OCI-LY1 (cell line): Measurements from ENCODE around the gene PDE2A.
"Not testable (repeated sequence)": the region's sequence is repeated elsewhere in the genome, so short reads cannot be mapped to it uniquely, and the experiment has no call there.

ENCODE experiments used
- H2AFZ ChIP-seq: fragments of 200-600 bp; sonication (generic), shearing (Covaris generic); 2 replicates; pipeline ENCODE4 v1.6.0; 2014; ENCODE audit warnings: antibody characterized with exemption, mild to moderate bottlenecking, low read length
- H3F3A ChIP-seq: fragments of 200-600 bp; sonication (generic), shearing (Covaris generic); 2 replicates; pipeline ENCODE4 v1.6.0; 2014; ENCODE audit warnings: mild to moderate bottlenecking, antibody characterized with exemption, low read length, moderate library complexity; ENCODE audit not compliant: insufficient read depth
- H3K27ac ChIP-seq: fragments of 200-600 bp; sonication (generic); 2 replicates; pipeline ENCODE4 v1.5.1; 2014; ENCODE audit warnings: low read length, mixed run types, mild to moderate bottlenecking, low read depth; ENCODE audit not compliant: poor library complexity, severe bottlenecking
- H3K27me3 ChIP-seq: fragments of 200-600 bp; sonication (generic); 2 replicates; pipeline ENCODE4 v1.6.0; 2014; ENCODE audit warnings: antibody characterized with exemption, mild to moderate bottlenecking, low read length, moderate library complexity; ENCODE audit not compliant: insufficient read depth
- H3K36me3 ChIP-seq: fragments of 200-600 bp; sonication (generic); 2 replicates; pipeline ENCODE4 v1.6.1; 2014; ENCODE audit warnings: mild to moderate bottlenecking, antibody characterized with exemption, low read length, moderate library complexity, mixed read lengths; ENCODE audit not compliant: insufficient read depth
- H3K4me1 ChIP-seq: fragments of 200-600 bp; sonication (generic); 2 replicates; pipeline ENCODE4 v1.5.1; 2014; ENCODE audit warnings: mild to moderate bottlenecking, low read length, moderate library complexity; ENCODE audit not compliant: insufficient read depth, severe bottlenecking
- H3K4me2 ChIP-seq: fragments of 200-600 bp; sonication (generic), shearing (Covaris generic); 2 replicates; pipeline ENCODE4 v1.6.1; 2014; ENCODE audit warnings: low read length
- H3K4me3 ChIP-seq: fragments of 200-600 bp; sonication (generic); 2 replicates; pipeline ENCODE4 v1.5.1; 2014; ENCODE audit warnings: low read length, low read depth, mild to moderate bottlenecking, mixed read lengths; ENCODE audit not compliant: poor library complexity, severe bottlenecking
- H3K79me2 ChIP-seq: fragments of 200-600 bp; shearing (Covaris generic); 2 replicates; pipeline ENCODE4 v1.6.1; 2016; ENCODE audit warnings: mixed run types, low read length, mixed read lengths; ENCODE audit not compliant: insufficient read depth
- H3K9ac ChIP-seq: fragments of 200-600 bp; sonication (generic), shearing (Covaris generic); 2 replicates; pipeline ENCODE4 v1.6.1; 2014; ENCODE audit warnings: mild to moderate bottlenecking, low read length, mixed read lengths
- H3K9me2 ChIP-seq: fragments of 200-600 bp; sonication (generic), shearing (Covaris generic); 2 replicates; pipeline ENCODE4 v1.6.1; 2014; ENCODE audit warnings: low read depth, mild to moderate bottlenecking, low read length, mixed read lengths
- H3K9me3 ChIP-seq: fragments of 200-600 bp; shearing (Covaris generic); 2 replicates; pipeline ENCODE4 v1.6.1; 2014; ENCODE audit warnings: low read length, mixed read lengths
- H4K20me1 ChIP-seq: fragments of 200-600 bp; sonication (generic), shearing (Covaris generic); 2 replicates; pipeline ENCODE4 v1.6.0; 2016; ENCODE audit warnings: mild to moderate bottlenecking, low read length; ENCODE audit not compliant: insufficient read depth
- EZH2 ChIP-seq: fragments of 200-600 bp; sonication (generic), shearing (Covaris generic); IDR thresholded peaks from 2 replicates; pipeline ENCODE4 v1.8.0; 2017; ENCODE audit warnings: borderline replicate concordance, mixed run types, mild to moderate bottlenecking, antibody characterized with exemption, low read length, moderate library complexity, mixed read lengths
- TF ChIP-seq, protein P1 (sequence below): fragments of 200-600 bp; sonication (generic), shearing (Covaris generic); IDR thresholded peaks from 2 replicates; pipeline ENCODE4 v1.5.1; 2017; ENCODE audit warnings: mild to moderate bottlenecking, antibody characterized with exemption, low read length, moderate library complexity, mixed read lengths

The PDE2A gene

DNA sequence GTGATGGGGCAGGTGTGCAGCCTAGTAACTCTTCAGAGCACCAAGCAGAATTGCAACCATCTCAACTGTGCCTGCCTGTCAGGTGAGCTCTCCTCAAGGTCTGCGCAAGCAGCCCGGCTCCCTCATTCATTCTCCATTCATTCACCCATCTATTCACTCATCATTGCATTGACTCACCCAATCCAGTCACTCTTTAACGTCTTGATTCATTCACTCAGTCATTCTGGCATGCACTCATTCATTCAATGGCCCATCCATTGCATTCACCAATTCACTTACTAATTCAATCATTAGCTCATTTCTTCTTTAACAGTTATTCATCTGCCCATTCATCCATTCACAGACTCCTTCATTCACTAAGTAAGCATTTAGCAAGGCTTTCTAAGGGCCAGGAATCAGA, 111.8 kb downstream of the PDE2A start:
- Histone ChIP-seq H3K4me2 (no peak overlapping the region), H3K79me2 (no peaks in the 10 kb centered on the region), H3K27me3 (0 out of 2 replicates have a peak, but pooled peaks cover under 1% of the 10 kb centered on the region), H3K4me1 (no peaks in the 10 kb centered on the region), H2AFZ (no peak overlapping the region), H3K27ac (no peak overlapping the region), H3K36me3 (no peaks in the 10 kb centered on the region), H3K9me3 (no peaks in the 10 kb centered on the region), H3K9ac (no peak overlapping the region), H3K4me3 (no peak overlapping the region), H3K9me2 (no peaks in the 10 kb centered on the region), H4K20me1 (no peaks in the 10 kb centered on the region), H3F3A (no peaks in the 10 kb centered on the region)
- no peak for TF ChIP-seq EZH2
- TF ChIP-seq, protein P1, sequence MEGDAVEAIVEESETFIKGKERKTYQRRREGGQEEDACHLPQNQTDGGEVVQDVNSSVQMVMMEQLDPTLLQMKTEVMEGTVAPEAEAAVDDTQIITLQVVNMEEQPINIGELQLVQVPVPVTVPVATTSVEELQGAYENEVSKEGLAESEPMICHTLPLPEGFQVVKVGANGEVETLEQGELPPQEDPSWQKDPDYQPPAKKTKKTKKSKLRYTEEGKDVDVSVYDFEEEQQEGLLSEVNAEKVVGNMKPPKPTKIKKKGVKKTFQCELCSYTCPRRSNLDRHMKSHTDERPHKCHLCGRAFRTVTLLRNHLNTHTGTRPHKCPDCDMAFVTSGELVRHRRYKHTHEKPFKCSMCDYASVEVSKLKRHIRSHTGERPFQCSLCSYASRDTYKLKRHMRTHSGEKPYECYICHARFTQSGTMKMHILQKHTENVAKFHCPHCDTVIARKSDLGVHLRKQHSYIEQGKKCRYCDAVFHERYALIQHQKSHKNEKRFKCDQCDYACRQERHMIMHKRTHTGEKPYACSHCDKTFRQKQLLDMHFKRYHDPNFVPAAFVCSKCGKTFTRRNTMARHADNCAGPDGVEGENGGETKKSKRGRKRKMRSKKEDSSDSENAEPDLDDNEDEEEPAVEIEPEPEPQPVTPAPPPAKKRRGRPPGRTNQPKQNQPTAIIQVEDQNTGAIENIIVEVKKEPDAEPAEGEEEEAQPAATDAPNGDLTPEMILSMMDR: no peak

DNA sequence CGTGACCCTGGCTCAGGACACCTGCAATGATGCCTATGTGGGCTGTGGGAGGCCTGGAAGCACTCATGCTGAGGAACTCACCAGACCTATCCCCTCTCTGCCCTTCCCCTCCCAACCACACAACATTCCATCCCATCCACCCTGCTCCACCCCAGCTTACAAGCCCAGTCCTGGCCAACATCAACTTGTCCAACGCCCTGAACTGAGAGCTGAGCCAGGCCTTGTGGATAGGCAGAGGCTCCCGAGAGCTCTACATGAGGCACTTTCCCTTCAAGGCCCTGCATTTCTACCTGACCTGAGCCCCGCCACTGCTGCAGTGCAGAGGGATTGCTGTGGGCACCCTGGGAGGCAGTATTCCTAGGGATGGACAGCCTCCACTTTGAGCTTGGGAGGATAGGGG, 112.4 kb downstream of the PDE2A start:
- Histone ChIP-seq H2AFZ (no peak overlapping the region), H3K4me1 (no peaks in the 10 kb centered on the region), H3K9me2 (no peaks in the 10 kb centered on the region), H3K9ac (no peak overlapping the region), H3K79me2 (no peaks in the 10 kb centered on the region), H3K4me2 (no peak overlapping the region), H3K4me3 (no peak overlapping the region), H3K27me3 (0 out of 2 replicates have a peak, but pooled peaks cover 5% of the 10 kb centered on the region), H4K20me1 (no peaks in the 10 kb centered on the region), H3K27ac (no peak overlapping the region), H3F3A (no peaks in the 10 kb centered on the region), H3K36me3 (no peaks in the 10 kb centered on the region), H3K9me3 (no peaks in the 10 kb centered on the region)
- no peak for TF ChIP-seq EZH2
- TF ChIP-seq, protein P1: no peak

DNA sequence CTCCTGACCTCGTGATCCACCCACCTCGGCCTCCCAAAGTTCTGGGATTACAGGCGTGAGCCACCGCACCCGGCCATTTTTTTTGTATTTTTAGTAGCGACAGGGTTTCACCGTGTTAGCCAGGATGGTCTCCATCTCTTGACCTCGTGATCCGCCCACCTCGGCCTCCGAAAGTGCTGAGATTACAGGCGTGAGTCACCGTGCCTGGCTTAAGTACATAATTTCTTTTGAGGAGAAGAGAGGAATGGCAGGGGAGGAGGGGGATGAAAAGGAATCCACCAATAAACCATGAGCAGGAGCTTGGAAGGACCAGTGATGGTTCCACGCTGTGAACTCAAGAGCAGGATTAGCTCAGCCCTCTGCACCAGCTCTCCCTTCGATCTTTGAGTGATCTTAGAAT, 113.4 kb downstream of the PDE2A start:
- not testable (repeated sequence) for H3K27ac ChIP-seq, H3K4me3 ChIP-seq, H3K9me2 ChIP-seq, H3K4me2 ChIP-seq, H3K4me1 ChIP-seq, H3K9ac ChIP-seq, H3K9me3 ChIP-seq, H4K20me1 ChIP-seq, H3K79me2 ChIP-seq, H3K27me3 ChIP-seq, H3K36me3 ChIP-seq, H2AFZ ChIP-seq, H3F3A ChIP-seq

DNA sequence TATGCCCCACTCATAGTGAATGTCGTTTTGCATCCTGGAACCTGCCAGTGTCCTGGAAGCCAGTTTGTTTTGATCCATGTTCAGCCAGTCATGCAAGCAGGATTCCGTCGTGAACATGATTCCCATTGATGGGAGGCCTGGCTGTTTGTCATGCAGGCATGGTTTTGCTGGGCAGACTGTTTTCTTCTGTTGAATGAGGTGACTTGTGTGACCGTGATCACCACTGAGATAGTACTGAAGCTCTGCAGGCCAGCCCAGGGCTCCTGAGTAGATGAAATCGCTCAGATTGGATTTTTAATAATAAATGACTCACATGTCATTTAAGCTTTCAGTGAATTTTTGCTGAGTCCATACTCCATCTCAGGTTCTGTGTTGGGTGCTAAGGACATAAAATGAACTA, 117.8 kb downstream of the PDE2A start:
- Histone ChIP-seq H3K36me3 (no peaks in the 10 kb centered on the region), H3K9ac (no peak overlapping the region), H3K79me2 (no peaks in the 10 kb centered on the region), H4K20me1 (no peaks in the 10 kb centered on the region), H3K4me2 (no peak overlapping the region), H3K9me3 (no peaks in the 10 kb centered on the region), H3K4me1 (no peaks in the 10 kb centered on the region), H3K27me3 (0 out of 2 replicates have a peak, but pooled peaks cover 5% of the 10 kb centered on the region), H3K27ac (no peak overlapping the region), H3K4me3 (no peak overlapping the region), H3F3A (no peaks in the 10 kb centered on the region), H3K9me2 (no peaks in the 10 kb centered on the region), H2AFZ (no peak overlapping the region)
- TF ChIP-seq EZH2: no peak

DNA sequence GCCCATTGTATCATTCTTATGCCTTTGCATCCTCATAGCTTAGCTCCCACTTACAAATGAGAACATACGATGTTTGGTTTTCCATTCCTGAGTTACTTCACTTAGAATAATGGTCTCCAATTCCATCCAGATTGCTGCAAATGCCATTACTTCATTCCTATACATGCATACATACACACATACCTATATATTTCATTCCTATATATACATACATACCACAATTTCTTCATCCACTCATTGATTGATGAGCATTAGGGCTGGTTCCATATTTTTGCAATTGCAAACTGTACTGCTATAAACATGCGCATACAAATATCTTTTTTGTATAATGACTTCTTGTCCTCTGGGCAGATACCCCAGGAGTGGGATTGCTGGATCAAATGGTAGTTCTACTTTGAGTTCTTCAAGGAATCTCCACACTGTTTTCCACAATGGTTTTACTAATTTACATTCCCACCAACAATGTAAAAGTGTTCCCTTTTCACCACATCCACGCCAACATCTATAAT, 119.2 kb downstream of the PDE2A start:
- H3K27me3 ChIP-seq, H3K4me1 ChIP-seq, H3K36me3 ChIP-seq, H3K9me3 ChIP-seq, H3K9me2 ChIP-seq, H3K4me2 ChIP-seq, H3K4me3 ChIP-seq, H3K27ac ChIP-seq, H2AFZ ChIP-seq, H3F3A ChIP-seq, H3K79me2 ChIP-seq, H4K20me1 ChIP-seq, H3K9ac ChIP-seq: not testable (repeated sequence)
